Right lobe of liver (tissue), 6 donors: Measurements from ENCODE around the gene TNP2. TPM values are rescaled to one million over a fixed set of nuclear protein-coding genes. Genes with fewer than 3 reads are reported as not detected.

Source experiments
- ATAC-seq, 4 donors: fragments of 200-7000 bp; cut with Tn5 transposase; one replicate each; pipeline ENCODE4 v1.9.1; 2020; ENCODE audit warnings: mild to moderate bottlenecking in 4 of 4, moderate library complexity in 4 of 4
- DNase-seq, 3 donors: peaks; one replicate each; pipeline ENCODE4 v3.0.0-alpha.2; 2020
- H3K27ac ChIP-seq, 3 donors: fragments of 200-600 bp; one replicate each; pipeline ENCODE4 v1.8.0; 2022
- H3K27me3 ChIP-seq, 2 donors: fragments of 200-600 bp; one replicate each; pipeline ENCODE4 v1.8.0; 2022
- H3K36me3 ChIP-seq, 4 donors: fragments of 200-600 bp; sonication (generic) in 1 of 4; one replicate each; pipeline versions ENCODE4 v1.5.1 to v1.8.0; 2017 to 2022; ENCODE audit warnings: control low read depth in 1 of 4
- H3K4me1 ChIP-seq, 4 donors: fragments of 200-600 bp; sonication (generic) in 1 of 4; one replicate each; pipeline versions ENCODE4 v1.5.1 to v1.8.0; 2017 to 2022; ENCODE audit warnings: control low read depth in 1 of 4
- H3K4me3 ChIP-seq, 3 donors: fragments of 200-600 bp; one replicate each; pipeline ENCODE4 v1.8.0; 2022
- H3K9me3 ChIP-seq, 4 donors: fragments of 200-600 bp; sonication (generic) in 1 of 4; one replicate each; pipeline versions ENCODE4 v1.5.1 to v1.8.0; 2017 to 2022; ENCODE audit warnings: control low read depth in 1 of 4
- POLR2A ChIP-seq: fragments of 450-650 bp; IDR thresholded peaks from one replicate; pipeline ENCODE4 v1.6.1; 2017; ENCODE audit warnings: antibody characterized with exemption, mild to moderate bottlenecking
- WGBS: methylation state at CpG from one replicate; pipeline ENCODE4 v1.1.6; 2018; ENCODE audit warnings: low coverage, low lambda C conversion rate; ENCODE audit not compliant: insufficient coverage; ENCODE audit errors: missing lambda C conversion rate; 5-methylcytosine and 5-hydroxymethylcytosine counted together
- intact Hi-C, 2 donors: fragments of 100-400 bp; cut with DNase I; formaldehyde crosslinking; loops; one replicate each; pipeline versions ENCODE4 v1.11.2 to v1.14.1; 2022
- microRNA-seq, 2 donors: library from miRNA; unstranded; fragments of <30 nt; microRNA quantifications; one replicate each; pipeline ENCODE4, GENCODE V29; 2019 to 2020
- small RNA-seq, 2 experiments: library from RNA; depleted of rRNA; stranded (forward); fragments of <200 nt; gene quantifications; one replicate each; pipeline ENCODE3, GENCODE V24; 2016
- total RNA-seq, 6 experiments: library from RNA; depleted of rRNA in 2 of 6; stranded (reverse); fragments of >200 nt in 2 of 6; fragmentation: NEBNext Ultra II Directional in 3 of 6; extraction: Animal tissue kit (Norgen Biotek cat#: 25700) in 3 of 6; gene quantifications; one replicate each; pipeline versions ENCODE4 v1.1.0 to v1.2.4, GENCODE V29; 2016 to 2023
- TF ChIP-seq, protein P1 (sequence below), 4 donors: fragments of 200-600 bp in 3 of 4; fragments of 450-650 bp in 1 of 4; IDR thresholded peaks; one replicate each; pipeline versions ENCODE4 v1.5.1 to v1.8.0; 2016 to 2022; ENCODE audit warnings: antibody characterized with exemption in 4 of 4, mild to moderate bottlenecking in 2 of 4
- donor health status: DM: no; HTN: yes; CAD: no.
- donor health status: DM: no; HTN: no; CAD: no.
- donor health status: DM: no; HTN: no; CAD: no.
- donor health status: DM: no; HTN: yes; CAD: no.
- donor health status: DM: no; HTN: yes; CAD: no.

TNP2 gene
- total RNA-seq, 6 experiments from 2014 or later: not detected

DNA sequence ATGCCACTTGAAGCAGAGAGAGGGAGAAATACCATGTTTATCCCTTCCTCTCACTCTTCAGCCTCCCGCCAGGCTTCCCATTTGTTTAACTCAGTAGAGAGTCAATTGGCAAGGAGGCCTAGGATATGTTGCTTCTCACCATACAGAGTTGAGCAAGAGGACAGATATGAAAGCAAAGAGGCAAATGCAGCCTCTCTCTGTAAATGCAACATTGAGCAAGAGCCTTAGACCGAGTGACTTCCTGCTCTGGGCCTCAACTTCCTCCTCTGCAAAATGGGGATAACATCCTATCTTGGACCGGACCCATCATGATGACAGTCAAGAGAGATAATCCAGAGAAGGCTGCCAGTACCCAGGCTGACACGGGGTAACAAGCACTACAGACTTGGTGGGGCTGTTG lies 49.9 kb downstream of the TNP2 start:
- DNase-seq: no peak
- 79% methylated on average over 2 of the region's 4 CpGs for WGBS
- H3K27ac ChIP-seq: no peak overlapping the region
- H3K4me1 ChIP-seq: peaks cover 0 to 5% (median 0%) of the 10 kb centered on the region in 4 donors
- no peaks in the 10 kb centered on the region for H3K27me3 ChIP-seq
- intact Hi-C loops: no loop called here
- H3K36me3 ChIP-seq: no peaks in the 10 kb centered on the region
- H3K9me3 ChIP-seq: no peaks in the 10 kb centered on the region
- TF ChIP-seq POLR2A: no peak
- TF ChIP-seq, protein P1, sequence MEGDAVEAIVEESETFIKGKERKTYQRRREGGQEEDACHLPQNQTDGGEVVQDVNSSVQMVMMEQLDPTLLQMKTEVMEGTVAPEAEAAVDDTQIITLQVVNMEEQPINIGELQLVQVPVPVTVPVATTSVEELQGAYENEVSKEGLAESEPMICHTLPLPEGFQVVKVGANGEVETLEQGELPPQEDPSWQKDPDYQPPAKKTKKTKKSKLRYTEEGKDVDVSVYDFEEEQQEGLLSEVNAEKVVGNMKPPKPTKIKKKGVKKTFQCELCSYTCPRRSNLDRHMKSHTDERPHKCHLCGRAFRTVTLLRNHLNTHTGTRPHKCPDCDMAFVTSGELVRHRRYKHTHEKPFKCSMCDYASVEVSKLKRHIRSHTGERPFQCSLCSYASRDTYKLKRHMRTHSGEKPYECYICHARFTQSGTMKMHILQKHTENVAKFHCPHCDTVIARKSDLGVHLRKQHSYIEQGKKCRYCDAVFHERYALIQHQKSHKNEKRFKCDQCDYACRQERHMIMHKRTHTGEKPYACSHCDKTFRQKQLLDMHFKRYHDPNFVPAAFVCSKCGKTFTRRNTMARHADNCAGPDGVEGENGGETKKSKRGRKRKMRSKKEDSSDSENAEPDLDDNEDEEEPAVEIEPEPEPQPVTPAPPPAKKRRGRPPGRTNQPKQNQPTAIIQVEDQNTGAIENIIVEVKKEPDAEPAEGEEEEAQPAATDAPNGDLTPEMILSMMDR (IDR thresholded peaks at IDR 0.05): no peak
- H3K4me3 ChIP-seq: no peak overlapping the region
- peak; percentile 15 to 51 (median 45) for ATAC-seq

DNA sequence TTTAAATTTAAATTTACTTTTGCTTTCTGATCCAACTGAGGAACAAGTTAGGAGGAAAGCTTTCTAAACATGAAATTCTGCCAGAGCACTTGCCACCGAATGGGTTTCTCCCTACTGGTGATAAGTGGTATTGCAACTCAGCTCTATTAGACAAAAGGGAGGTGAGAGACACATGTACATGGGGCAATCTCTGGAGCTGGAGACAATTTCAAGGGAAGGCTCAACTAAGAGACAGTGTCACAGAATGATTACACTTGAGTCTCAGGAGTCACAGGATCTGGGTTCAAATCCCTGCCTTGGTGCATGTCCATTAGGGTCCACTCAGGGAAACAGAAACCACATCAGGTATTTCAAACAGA lies 50.5 kb downstream of the TNP2 start:
- no peaks in the 10 kb centered on the region for H3K36me3 ChIP-seq
- 80% methylated on average over 1 of the region's 1 CpG for WGBS

More for the DNA sequence above, 50.5 kb downstream of the TNP2 start:
- Histone ChIP-seq H3K27ac (no peak overlapping the region), H3K27me3 (no peaks in the 10 kb centered on the region), H3K4me3 (no peak overlapping the region), H3K9me3 (no peaks in the 10 kb centered on the region), H3K4me1 (no peaks in the 10 kb centered on the region)
- intact Hi-C loops: no loop called here
- no peak for TF ChIP-seq POLR2A
- TF ChIP-seq, protein P1 (IDR thresholded peaks at IDR 0.05): peak in 3 of 4 donors; percentile 18 to 34 (median 31)
- ATAC-seq (no peak), DNase-seq (no peak)

Small RNAs within 50 kb of the gene (microRNA-seq; reads per million reads assigned to microRNA genes)
- 0 reads per million in 2 donors for gene MIR548H2

Small RNAs within 50 kb of the gene (small RNA-seq; reads per million reads assigned to genes)
- 0 reads per million in 2 experiments for gene MIR548H2
- 0 reads per million in 2 experiments for gene RF00019
- 0 reads per million in 2 experiments for gene RF00554

Other genes starting within 250 kb of the TNP2 start
- 10 to 100 TPM in 3 of 6 experiments, 1 to 10 TPM in 2, under 1 TPM in 1; 0.88 to 26.6 (median 10.9) TPM for gene SOCS1, start 13.1 kb downstream of the TNP2 start, total RNA-seq
- not detected for gene PRM3, start 4.3 kb upstream of the TNP2 start, total RNA-seq
- not detected for gene PRM2, start 7.2 kb upstream of the TNP2 start, total RNA-seq
- not detected for gene PRM1, start 12.0 kb upstream of the TNP2 start, total RNA-seq
- gene RMI2, start 76.1 kb upstream of the TNP2 start, total RNA-seq: 1 to 10 TPM in 3 of 6 experiments, under 1 TPM in 3; 0.37 to 2.9 (median 1.0) TPM